Activated CD8-positive, alpha-beta T cell treated with anti-CD3 and anti-CD28 coated beads for 36 hours (primary cell): ENCODE data around the gene ADAT3. TPM values are rescaled to one million over a fixed set of nuclear protein-coding genes. Genes with fewer than 3 reads are reported as not detected.

ENCODE experiments used
- ATAC-seq: fragments of 200-7000 bp; cut with Tn5 transposase; one replicate; pipeline ENCODE4 v1.10.0; 2021; ENCODE audit warnings: mild to moderate bottlenecking, moderate library complexity
- CTCF ChIA-PET: fragments of 350-600 bp; sonication (Branson Sonifier 250); formaldehyde crosslinking; loops from one replicate; lab custom pipeline; 2021; ENCODE audit warnings: antibody characterized with exemption; lab: Charles Lee
- POLR2A ChIA-PET: fragments of 350-600 bp; sonication (Branson Sonifier 250); formaldehyde crosslinking; loops from one replicate; lab custom pipeline; 2021; ENCODE audit warnings: antibody characterized with exemption; lab: Charles Lee
- DNase-seq: peaks from one replicate; pipeline ENCODE4 v3.0.0-alpha.2; 2020
- H3K27ac Mint-ChIP-seq: one replicate; pipeline ENCODE4 v1.8.0; 2021; ENCODE audit warnings: mild to moderate bottlenecking, mixed read lengths
- H3K27me3 Mint-ChIP-seq: one replicate; pipeline ENCODE4 v1.8.0; 2021; ENCODE audit warnings: mixed read lengths
- H3K36me3 Mint-ChIP-seq: one replicate; pipeline ENCODE4 v1.8.0; 2021; ENCODE audit warnings: low read depth, mixed read lengths
- H3K4me1 Mint-ChIP-seq: one replicate; pipeline ENCODE4 v1.8.0; 2021; ENCODE audit warnings: low read depth, mixed read lengths
- H3K4me3 Mint-ChIP-seq: one replicate; pipeline ENCODE4 v1.8.0; 2021; ENCODE audit warnings: mild to moderate bottlenecking, moderate library complexity, mixed read lengths
- H3K9me3 Mint-ChIP-seq: one replicate; pipeline ENCODE4 v1.8.0; 2021; ENCODE audit warnings: mixed read lengths
- CTCF ChIP-seq: fragments of 200-600 bp; IDR thresholded peaks from one replicate; pipeline ENCODE4 v1.8.0; 2022; ENCODE audit warnings: antibody characterized with exemption, mild to moderate bottlenecking
- intact Hi-C: fragments of 100-400 bp; cut with micrococcal nuclease; formaldehyde crosslinking; loops from one replicate; pipeline ENCODE4 v1.10.0; 2022
- total RNA-seq, 2 experiments: library from RNA; stranded (reverse); gene quantifications; one replicate each; pipeline ENCODE4 v1.2.3, GENCODE V29; 2021

The ADAT3 gene
- total RNA-seq, 2 experiments from 2014 or later: 5.3 to 6.7 TPM

- TF ChIP-seq CTCF: no peak
- CTCF ChIA-PET: interaction anchor here (0.6 to 1.6 kb wide), 10 partner anchors 8 to 231 kb away, joined by 3 to 7 read pairs (median 3); no protein-coding TSS in a partner anchor
- H3K9me3 Mint-ChIP-seq: no peaks in the 10 kb centered on the region
- peaks cover 13% of the 10 kb centered on the region for H3K36me3 Mint-ChIP-seq
- no peaks in the 10 kb centered on the region for H3K27me3 Mint-ChIP-seq
- peak; percentile 95 for DNase-seq
- POLR2A ChIA-PET: interaction anchor here (1.1 to 4.0 kb wide), 4 partner anchors 8 to 33 kb away, joined by 4 to 39 read pairs (median 4); no protein-coding TSS in a partner anchor
- peak overlapping the region; percentile 76 for H3K4me3 Mint-ChIP-seq
- H3K27ac Mint-ChIP-seq: peak overlapping the region; percentile 82
- peak; percentile 80 for ATAC-seq
- intact Hi-C loops: no loop called here
- H3K4me1 Mint-ChIP-seq: peaks cover 32% of the 10 kb centered on the region
These were observed 41.3 kb upstream of the ADAT3 start for GRCh38 chr19:1863638-1864479.

GRCh38 chr19:1864480-1865171 lies 40.6 kb upstream of the ADAT3 start:
- H3K4me1 Mint-ChIP-seq: peaks cover 28% of the 10 kb centered on the region
- POLR2A ChIA-PET: interaction anchor here (1.1 to 4.0 kb wide), 4 partner anchors 8 to 32 kb away, joined by 4 to 39 read pairs (median 4); no protein-coding TSS in a partner anchor
- DNase-seq (peak; percentile 70), ATAC-seq (peak; percentile 17)
- peak overlapping the region; percentile 76 for H3K4me3 Mint-ChIP-seq
- CTCF ChIA-PET: interaction anchor here (0.5 to 1.6 kb wide), 11 partner anchors 9 to 230 kb away, joined by 3 to 7 read pairs (median 3); no protein-coding TSS in a partner anchor
- H3K9me3 Mint-ChIP-seq: no peaks in the 10 kb centered on the region
- no peaks in the 10 kb centered on the region for H3K27me3 Mint-ChIP-seq
- peak; percentile 82 for TF ChIP-seq CTCF
- peak overlapping the region; percentile 82 for H3K27ac Mint-ChIP-seq
- intact Hi-C loops: no loop called here
- peaks cover 14% of the 10 kb centered on the region for H3K36me3 Mint-ChIP-seq

GRCh38 chr19:1865172-1866010 lies 39.8 kb upstream of the ADAT3 start:
- POLR2A ChIA-PET: interaction anchor here (1.1 to 4.0 kb wide), 4 partner anchors 9 to 32 kb away, joined by 4 to 39 read pairs (median 4); no protein-coding TSS in a partner anchor
- intact Hi-C loops: no loop called here
- peak overlapping the region; percentile 82 for H3K27ac Mint-ChIP-seq

More at GRCh38 chr19:1865172-1866010, 39.8 kb upstream of the ADAT3 start:
- no peak for TF ChIP-seq CTCF
- DNase-seq (no peak), ATAC-seq (no peak)
- Mint-ChIP-seq H3K27me3 (no peaks in the 10 kb centered on the region), H3K9me3 (no peaks in the 10 kb centered on the region), H3K36me3 (peaks cover 15% of the 10 kb centered on the region), H3K4me3 (peak overlapping the region; percentile 76), H3K4me1 (peaks cover 25% of the 10 kb centered on the region)
- CTCF ChIA-PET: interaction anchor here (0.5 to 1.6 kb wide), 12 partner anchors 9 to 215 kb away, joined by 3 to 7 read pairs (median 3); no protein-coding TSS in a partner anchor
